Glutamatergic neuron (in vitro differentiated cells): Measurements from ENCODE around the gene CDH15. TPM values are rescaled to one million over a fixed set of nuclear protein-coding genes. Genes with fewer than 3 reads are reported as not detected.
A peak's percentile ranks its signal among the peaks of the same experiment; 100 is the strongest.

ENCODE experiments used
- DNase-seq: peaks from one replicate; pipeline ENCODE4 v3.0.0; 2022
- H3K27ac Mint-ChIP-seq: one replicate; pipeline ENCODE4 v1.8.0; 2020; ENCODE audit warnings: mild to moderate bottlenecking, mixed read lengths, inconsistent platforms; ENCODE audit not compliant: unreplicated experiment
- H3K27me3 Mint-ChIP-seq: one replicate; pipeline ENCODE4 v1.8.0; 2020; ENCODE audit warnings: mild to moderate bottlenecking, moderate library complexity, mixed read lengths, inconsistent platforms; ENCODE audit not compliant: unreplicated experiment
- H3K36me3 Mint-ChIP-seq: one replicate; pipeline ENCODE4 v1.8.0; 2020; ENCODE audit warnings: mild to moderate bottlenecking, mixed read lengths, inconsistent platforms; ENCODE audit not compliant: unreplicated experiment
- H3K4me1 Mint-ChIP-seq: one replicate; pipeline ENCODE4 v1.8.0; 2020; ENCODE audit warnings: mild to moderate bottlenecking, low read depth, mixed read lengths, inconsistent platforms; ENCODE audit not compliant: unreplicated experiment
- H3K4me3 Mint-ChIP-seq: one replicate; pipeline ENCODE4 v1.8.0; 2020; ENCODE audit warnings: mild to moderate bottlenecking, mixed read lengths, inconsistent platforms; ENCODE audit not compliant: unreplicated experiment
- H3K9me3 Mint-ChIP-seq: one replicate; pipeline ENCODE4 v1.8.0; 2020; ENCODE audit warnings: mild to moderate bottlenecking, moderate library complexity, mixed read lengths, inconsistent platforms; ENCODE audit not compliant: unreplicated experiment
- CTCF ChIP-seq: fragments of 200-600 bp; sonication (generic); IDR thresholded peaks from one replicate; pipeline ENCODE4 v1.5.0; 2021; ENCODE audit not compliant: partially characterized antibody, unreplicated experiment
- total RNA-seq: library from RNA; stranded (reverse); fragmentation: NEBNext Ultra II Directional; extraction: Animal tissue kit (Norgen Biotek cat#: 25700); gene quantifications from one replicate; pipeline ENCODE4 v1.2.1, GENCODE V29; 2021; ENCODE audit not compliant: unreplicated experiment

Gene CDH15
- total RNA-seq, 1 donor from 2014 or later: 12.6 TPM

GRCh38 chr16:89143911-89144675 is 27.5 kb upstream of the CDH15 start:
- peaks cover 15% of the 10 kb centered on the region for H3K36me3 Mint-ChIP-seq
- no peak overlapping the region for H3K4me3 Mint-ChIP-seq
- no peaks in the 10 kb centered on the region for H3K4me1 Mint-ChIP-seq
- no peak overlapping the region for H3K27ac Mint-ChIP-seq
- H3K27me3 Mint-ChIP-seq: peaks cover 3% of the 10 kb centered on the region
- peaks cover 5% of the 10 kb centered on the region for H3K9me3 Mint-ChIP-seq
- TF ChIP-seq CTCF: no peak
- DNase-seq: peak; percentile 8

- H3K9me3 Mint-ChIP-seq: peaks cover 10% of the 10 kb centered on the region
- TF ChIP-seq CTCF: no peak
- peak; percentile 14 for DNase-seq
- H3K4me3 Mint-ChIP-seq: no peak overlapping the region
- H3K36me3 Mint-ChIP-seq: peaks cover 21% of the 10 kb centered on the region
- H3K27me3 Mint-ChIP-seq: peaks cover 3% of the 10 kb centered on the region
- no peak overlapping the region for H3K27ac Mint-ChIP-seq
- H3K4me1 Mint-ChIP-seq: no peaks in the 10 kb centered on the region
Measured at GRCh38 chr16:89144681-89145080, 26.9 kb upstream of the CDH15 start.

GRCh38 chr16:89145406-89146161 is 26.0 kb upstream of the CDH15 start:
- H3K4me1 Mint-ChIP-seq: no peaks in the 10 kb centered on the region
- H3K27ac Mint-ChIP-seq: no peak overlapping the region
- peaks cover 15% of the 10 kb centered on the region for H3K9me3 Mint-ChIP-seq
- TF ChIP-seq CTCF: no peak
- no peak overlapping the region for H3K4me3 Mint-ChIP-seq
- peaks cover 3% of the 10 kb centered on the region for H3K27me3 Mint-ChIP-seq
- peak; percentile 9 for DNase-seq
- H3K36me3 Mint-ChIP-seq: peaks cover 23% of the 10 kb centered on the region

GRCh38 chr16:89146211-89147005 is 25.1 kb upstream of the CDH15 start:
- peak; percentile 6 for DNase-seq
- Mint-ChIP-seq H3K4me1 (no peaks in the 10 kb centered on the region), H3K9me3 (peaks cover 18% of the 10 kb centered on the region), H3K36me3 (peaks cover 31% of the 10 kb centered on the region), H3K27ac (no peak overlapping the region), H3K27me3 (peaks cover 3% of the 10 kb centered on the region), H3K4me3 (no peak overlapping the region)
- TF ChIP-seq CTCF: no peak
